MM.1S (cell line): ENCODE results near the gene BSN.

Experiments used
- DNase-seq: peaks from one replicate; pipeline ENCODE4 v3.0.0-alpha.2; 2015
- H2AFZ ChIP-seq: fragments of 300-600 bp; sonication (generic); 2 replicates; pipeline ENCODE4 v1.6.0; 2016; ENCODE audit warnings: antibody characterized with exemption, low read length
- H3F3A ChIP-seq: fragments of 300-600 bp; sonication (generic); 2 replicates; pipeline ENCODE4 v1.6.1; 2016; ENCODE audit warnings: mild to moderate bottlenecking, antibody characterized with exemption, low read length, moderate library complexity, mixed read lengths; ENCODE audit not compliant: insufficient read depth
- H3K27ac ChIP-seq: fragments of 300-600 bp; sonication (generic); 2 replicates; pipeline ENCODE4 v1.5.1; 2016; ENCODE audit warnings: mild to moderate bottlenecking, low read length
- H3K27me3 ChIP-seq: fragments of 300-600 bp; sonication (generic); replicated peaks from 2 replicates; pipeline ENCODE4 v1.6.0; 2016; ENCODE audit warnings: low read length; ENCODE audit not compliant: insufficient read depth
- H3K36me3 ChIP-seq: fragments of 300-600 bp; sonication (generic); replicated peaks from 2 replicates; pipeline ENCODE4 v1.6.1; 2016; ENCODE audit warnings: mild to moderate bottlenecking, low read length, mixed read lengths; ENCODE audit not compliant: insufficient read depth
- H3K4me1 ChIP-seq: fragments of 300-600 bp; sonication (generic); 2 replicates; pipeline ENCODE4 v1.6.1; 2016; ENCODE audit warnings: low read length, mixed read lengths
- H3K4me2 ChIP-seq: fragments of 300-600 bp; sonication (generic); 2 replicates; pipeline ENCODE4 v1.6.0; 2016; ENCODE audit warnings: low read depth, low read length
- H3K4me3 ChIP-seq: fragments of 300-600 bp; sonication (generic); 2 replicates; pipeline ENCODE4 v1.5.1; 2016; ENCODE audit warnings: low read length, mixed read lengths
- H3K79me2 ChIP-seq: fragments of 300-600 bp; sonication (generic); 2 replicates; pipeline ENCODE4 v1.6.1; 2016; ENCODE audit warnings: mixed run types, low read length, mixed read lengths
- H3K9ac ChIP-seq: fragments of 300-600 bp; sonication (generic); 2 replicates; pipeline ENCODE4 v1.6.1; 2016; ENCODE audit warnings: low read length, mixed read lengths
- H3K9me2 ChIP-seq: fragments of 300-600 bp; sonication (generic); replicated peaks from 2 replicates; pipeline ENCODE4 v1.6.1; 2016; ENCODE audit warnings: mild to moderate bottlenecking, low read length, mixed read lengths; ENCODE audit not compliant: insufficient read depth
- H3K9me3 ChIP-seq: fragments of 300-600 bp; sonication (generic); replicated peaks from 2 replicates; pipeline ENCODE4 v1.6.1; 2016; ENCODE audit warnings: mild to moderate bottlenecking, low read length, mixed read lengths; ENCODE audit not compliant: insufficient read depth
- H4K20me1 ChIP-seq: fragments of 300-600 bp; sonication (generic); 2 replicates; pipeline ENCODE4 v1.6.1; 2016; ENCODE audit warnings: mild to moderate bottlenecking, low read length, moderate library complexity, mixed read lengths; ENCODE audit not compliant: insufficient read depth
- EZH2 ChIP-seq: fragments of 300-600 bp; sonication (generic); optimal IDR thresholded peaks from 2 replicates; pipeline ENCODE3; 2017; ENCODE audit warnings: low read depth, mild to moderate bottlenecking, antibody characterized with exemption, low read length, mixed read lengths
- EZH2phosphoT487 ChIP-seq: fragments of 300-600 bp; sonication (generic); IDR thresholded peaks from 2 replicates; pipeline ENCODE4 v1.6.1; 2018; ENCODE audit warnings: antibody characterized with exemption, low read length
- TF ChIP-seq, protein P1 (sequence below): fragments of 300-600 bp; sonication (generic); IDR thresholded peaks from 2 replicates; pipeline ENCODE4 v1.5.1; 2016; ENCODE audit warnings: antibody characterized with exemption, low read length, mixed read lengths

The BSN gene

DNA sequence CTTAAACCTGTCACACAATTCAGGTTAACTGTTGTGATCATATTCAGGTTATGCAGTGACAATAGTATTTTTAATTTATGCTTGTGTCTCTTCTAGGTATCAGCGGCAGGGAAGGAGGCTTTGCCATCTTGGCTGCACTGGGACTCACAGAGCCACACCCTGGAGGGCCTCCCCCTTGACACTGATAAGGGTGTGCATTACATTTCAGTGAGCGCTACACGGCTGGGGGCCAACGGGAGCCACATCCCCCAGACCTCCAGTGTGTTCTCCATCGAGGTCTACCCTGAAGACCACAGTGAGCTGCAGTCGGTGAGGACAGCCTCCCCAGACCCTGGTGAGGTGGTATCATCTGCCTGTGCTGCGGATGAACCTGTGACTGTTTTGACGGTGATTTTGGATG is 23.6 kb upstream of the BSN start:
- Histone ChIP-seq H3K4me3 (no peak overlapping the region), H3K27me3 (no peaks in the 10 kb centered on the region), H3K79me2 (no peaks in the 10 kb centered on the region), H3K4me1 (no peaks in the 10 kb centered on the region), H3K9ac (no peak overlapping the region), H2AFZ (no peak overlapping the region), H3K27ac (no peak overlapping the region), H3K9me2 (no peaks in the 10 kb centered on the region), H3K4me2 (no peak overlapping the region), H4K20me1 (no peaks in the 10 kb centered on the region), H3K9me3 (no peaks in the 10 kb centered on the region), H3K36me3 (no peaks in the 10 kb centered on the region), H3F3A (no peaks in the 10 kb centered on the region)
- no peak for TF ChIP-seq EZH2
- TF ChIP-seq, protein P1, sequence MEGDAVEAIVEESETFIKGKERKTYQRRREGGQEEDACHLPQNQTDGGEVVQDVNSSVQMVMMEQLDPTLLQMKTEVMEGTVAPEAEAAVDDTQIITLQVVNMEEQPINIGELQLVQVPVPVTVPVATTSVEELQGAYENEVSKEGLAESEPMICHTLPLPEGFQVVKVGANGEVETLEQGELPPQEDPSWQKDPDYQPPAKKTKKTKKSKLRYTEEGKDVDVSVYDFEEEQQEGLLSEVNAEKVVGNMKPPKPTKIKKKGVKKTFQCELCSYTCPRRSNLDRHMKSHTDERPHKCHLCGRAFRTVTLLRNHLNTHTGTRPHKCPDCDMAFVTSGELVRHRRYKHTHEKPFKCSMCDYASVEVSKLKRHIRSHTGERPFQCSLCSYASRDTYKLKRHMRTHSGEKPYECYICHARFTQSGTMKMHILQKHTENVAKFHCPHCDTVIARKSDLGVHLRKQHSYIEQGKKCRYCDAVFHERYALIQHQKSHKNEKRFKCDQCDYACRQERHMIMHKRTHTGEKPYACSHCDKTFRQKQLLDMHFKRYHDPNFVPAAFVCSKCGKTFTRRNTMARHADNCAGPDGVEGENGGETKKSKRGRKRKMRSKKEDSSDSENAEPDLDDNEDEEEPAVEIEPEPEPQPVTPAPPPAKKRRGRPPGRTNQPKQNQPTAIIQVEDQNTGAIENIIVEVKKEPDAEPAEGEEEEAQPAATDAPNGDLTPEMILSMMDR: no peak
- TF ChIP-seq EZH2phosphoT487: no peak
- no peak for DNase-seq

DNA sequence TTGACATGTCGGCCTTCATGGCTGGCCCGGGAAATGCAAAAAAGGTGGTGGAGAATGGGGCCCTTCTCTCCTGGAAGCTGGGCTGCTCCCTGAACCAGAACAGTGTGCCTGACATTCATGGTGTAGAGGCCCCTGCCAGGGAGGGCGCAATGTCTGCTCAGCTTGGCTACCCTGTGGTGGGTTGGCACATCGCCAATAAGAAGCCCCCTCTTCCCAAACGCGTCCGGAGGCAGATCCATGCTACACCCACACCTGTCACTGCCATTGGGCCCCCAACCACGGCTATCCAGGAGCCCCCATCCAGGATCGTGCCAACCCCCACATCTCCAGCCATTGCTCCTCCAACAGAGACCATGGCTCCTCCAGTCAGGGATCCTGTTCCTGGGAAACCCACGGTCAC is 23.1 kb upstream of the BSN start:
- no peaks in the 10 kb centered on the region for H3K4me1 ChIP-seq
- H3K9me2 ChIP-seq: no peaks in the 10 kb centered on the region
- H3K4me3 ChIP-seq: no peak overlapping the region
- no peaks in the 10 kb centered on the region for H4K20me1 ChIP-seq
- no peaks in the 10 kb centered on the region for H3F3A ChIP-seq
- no peak overlapping the region for H2AFZ ChIP-seq
- no peak overlapping the region for H3K9ac ChIP-seq
- no peak for TF ChIP-seq EZH2
- TF ChIP-seq EZH2phosphoT487: no peak
- TF ChIP-seq, protein P1: no peak
- no peaks in the 10 kb centered on the region for H3K27me3 ChIP-seq
- H3K9me3 ChIP-seq: no peaks in the 10 kb centered on the region
- no peak overlapping the region for H3K27ac ChIP-seq
- no peaks in the 10 kb centered on the region for H3K36me3 ChIP-seq
- H3K4me2 ChIP-seq: no peak overlapping the region
- DNase-seq: no peak
- H3K79me2 ChIP-seq: no peaks in the 10 kb centered on the region

DNA sequence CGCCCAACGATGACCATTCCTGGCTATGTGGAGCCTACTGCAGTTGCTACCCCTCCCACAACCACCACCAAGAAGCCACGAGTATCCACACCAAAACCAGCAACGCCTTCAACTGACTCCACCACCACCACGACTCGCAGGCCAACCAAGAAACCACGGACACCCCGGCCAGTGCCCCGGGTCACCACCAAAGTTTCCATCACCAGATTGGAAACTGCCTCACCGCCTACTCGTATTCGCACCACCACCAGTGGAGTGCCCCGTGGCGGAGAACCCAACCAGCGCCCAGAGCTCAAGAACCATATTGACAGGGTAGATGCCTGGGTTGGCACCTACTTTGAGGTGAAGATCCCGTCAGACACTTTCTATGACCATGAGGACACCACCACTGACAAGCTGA is 22.6 kb upstream of the BSN start:
- Histone ChIP-seq H3K4me3 (no peak overlapping the region), H3K4me1 (no peaks in the 10 kb centered on the region), H3F3A (no peaks in the 10 kb centered on the region), H3K79me2 (no peaks in the 10 kb centered on the region), H3K27me3 (no peaks in the 10 kb centered on the region), H3K27ac (no peak overlapping the region), H3K9me2 (no peaks in the 10 kb centered on the region), H3K4me2 (no peak overlapping the region), H4K20me1 (no peaks in the 10 kb centered on the region), H3K9me3 (no peaks in the 10 kb centered on the region), H2AFZ (no peak overlapping the region), H3K36me3 (no peaks in the 10 kb centered on the region), H3K9ac (no peak overlapping the region)
- no peak for DNase-seq
- TF ChIP-seq EZH2: no peak
- TF ChIP-seq, protein P1: no peak
- TF ChIP-seq EZH2phosphoT487: no peak
